ENCODE results near the gene ZNF879.

- TF ChIP-seq CTCF (IDR thresholded peaks at IDR 0.05; ENCODE audit: borderline replicate concordance, extremely low read depth, low read length, poor library complexity, severe bottlenecking) (no peak), EZH2 (IDR thresholded peaks at IDR 0.05; ENCODE audit: borderline replicate concordance, low read depth, low read length, severe bottlenecking) (no peak)
Observed at GRCh38 chr5:178995341-178995690, 28.3 kb upstream of the ZNF879 start.
